ENCODE measurements around the gene HTD2.
A peak's percentile ranks its signal among the peaks of the same experiment; 100 is the strongest.

Gene HTD2

DNA sequence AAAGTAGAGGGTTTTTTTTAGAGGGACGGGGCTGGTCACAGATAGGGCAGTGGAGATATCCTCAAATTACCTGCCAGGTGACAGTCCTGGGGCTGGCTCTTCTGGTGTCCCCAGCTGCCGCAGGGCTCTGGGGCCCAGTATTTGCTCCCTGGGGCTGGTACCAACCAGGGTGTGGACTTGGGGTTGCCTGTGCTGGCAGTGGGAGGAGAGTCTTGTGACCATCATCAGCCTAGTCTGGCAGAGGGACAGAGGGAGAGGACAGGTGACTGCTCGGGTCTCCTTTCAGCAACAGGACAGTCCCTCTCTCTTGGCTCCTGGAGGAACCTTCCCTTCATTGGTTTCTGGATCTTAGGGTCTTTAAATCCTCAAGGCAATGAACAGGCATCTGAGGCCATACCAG, 8.1 kb upstream of the HTD2 start:
- no peak for ATAC-seq (ENCODE audit: low read depth)
- no peak for DNase-seq (ENCODE audit: low spot score)
- Histone ChIP-seq H3K4me3 (ENCODE audit: severe bottlenecking) (no peak overlapping the region), H3K4me1 (ENCODE audit: insufficient read depth, poor library complexity, severe bottlenecking) (no peaks in the 10 kb centered on the region), H3K9me3 (ENCODE audit: severe bottlenecking) (no peaks in the 10 kb centered on the region), H3K27ac (ENCODE audit: poor library complexity, severe bottlenecking) (no peak overlapping the region), H3K27me3 (ENCODE audit: insufficient read depth, poor library complexity, severe bottlenecking) (no peaks in the 10 kb centered on the region), H3K36me3 (ENCODE audit: low read depth) (no peaks in the 10 kb centered on the region)
- TF ChIP-seq, protein P1, sequence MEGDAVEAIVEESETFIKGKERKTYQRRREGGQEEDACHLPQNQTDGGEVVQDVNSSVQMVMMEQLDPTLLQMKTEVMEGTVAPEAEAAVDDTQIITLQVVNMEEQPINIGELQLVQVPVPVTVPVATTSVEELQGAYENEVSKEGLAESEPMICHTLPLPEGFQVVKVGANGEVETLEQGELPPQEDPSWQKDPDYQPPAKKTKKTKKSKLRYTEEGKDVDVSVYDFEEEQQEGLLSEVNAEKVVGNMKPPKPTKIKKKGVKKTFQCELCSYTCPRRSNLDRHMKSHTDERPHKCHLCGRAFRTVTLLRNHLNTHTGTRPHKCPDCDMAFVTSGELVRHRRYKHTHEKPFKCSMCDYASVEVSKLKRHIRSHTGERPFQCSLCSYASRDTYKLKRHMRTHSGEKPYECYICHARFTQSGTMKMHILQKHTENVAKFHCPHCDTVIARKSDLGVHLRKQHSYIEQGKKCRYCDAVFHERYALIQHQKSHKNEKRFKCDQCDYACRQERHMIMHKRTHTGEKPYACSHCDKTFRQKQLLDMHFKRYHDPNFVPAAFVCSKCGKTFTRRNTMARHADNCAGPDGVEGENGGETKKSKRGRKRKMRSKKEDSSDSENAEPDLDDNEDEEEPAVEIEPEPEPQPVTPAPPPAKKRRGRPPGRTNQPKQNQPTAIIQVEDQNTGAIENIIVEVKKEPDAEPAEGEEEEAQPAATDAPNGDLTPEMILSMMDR (IDR thresholded peaks at IDR 0.05; ENCODE audit: poor library complexity, severe bottlenecking): no peak

DNA sequence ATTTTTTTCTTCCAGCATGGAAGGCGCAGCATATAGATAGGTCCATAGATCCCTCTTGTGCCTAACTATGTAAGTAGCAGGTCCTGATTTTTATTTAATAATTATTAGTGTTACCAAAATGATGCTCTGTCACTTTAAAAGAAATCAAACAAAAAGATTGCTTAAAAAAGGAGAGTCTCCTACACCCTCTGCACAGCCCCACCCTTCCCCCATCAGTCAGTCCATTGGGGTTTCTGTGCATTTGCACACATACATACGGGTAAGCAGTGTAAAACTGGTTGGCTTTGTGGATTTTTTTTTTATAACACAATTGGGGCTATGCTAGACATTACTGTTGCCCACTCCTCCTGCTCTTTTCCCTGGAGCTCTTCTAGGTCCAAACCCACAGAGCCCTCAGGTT, 7.2 kb upstream of the HTD2 start:
- TF ChIP-seq, protein P1 (IDR thresholded peaks at IDR 0.05; ENCODE audit: poor library complexity, severe bottlenecking): no peak

DNA sequence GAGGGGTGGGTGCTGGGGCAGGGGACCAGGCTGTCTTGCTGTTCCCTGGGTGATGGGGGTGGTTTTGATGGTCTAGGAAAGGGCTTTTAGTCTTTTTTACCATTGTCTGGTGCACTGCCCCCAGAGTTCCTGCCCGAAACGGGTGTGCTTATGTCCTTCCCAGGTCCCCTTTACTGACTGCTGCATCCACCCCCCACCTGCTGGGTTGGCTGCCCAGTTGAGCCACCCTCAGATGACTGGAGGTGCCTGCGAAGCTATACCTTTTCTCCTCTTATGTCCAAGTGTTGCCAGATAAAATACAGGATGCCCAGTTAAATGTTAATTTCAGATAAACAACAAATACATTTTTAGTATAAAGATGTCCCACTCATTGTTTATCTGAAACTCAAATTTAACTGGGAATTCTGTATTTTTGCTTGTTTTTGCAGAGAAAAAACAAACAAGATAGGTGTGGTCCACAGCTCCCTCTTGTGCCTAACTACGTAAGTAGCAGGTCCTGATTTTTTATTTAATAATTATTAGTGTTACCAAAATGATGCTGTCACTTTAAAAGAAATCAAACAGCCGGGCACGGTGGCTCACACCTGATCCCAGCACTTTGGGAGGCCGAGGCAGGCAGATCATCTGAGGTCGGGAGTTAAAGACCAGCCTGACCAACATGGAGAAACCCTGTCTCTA, 6.3 kb upstream of the HTD2 start:
- TF ChIP-seq, protein P1 (IDR thresholded peaks at IDR 0.05; ENCODE audit: poor library complexity, severe bottlenecking): peak; percentile 80
- Histone ChIP-seq H3K27ac (ENCODE audit: poor library complexity, severe bottlenecking) (no peak overlapping the region), H3K4me1 (ENCODE audit: insufficient read depth, poor library complexity, severe bottlenecking) (no peaks in the 10 kb centered on the region), H3K9me3 (ENCODE audit: severe bottlenecking) (no peaks in the 10 kb centered on the region), H3K27me3 (ENCODE audit: insufficient read depth, poor library complexity, severe bottlenecking) (no peaks in the 10 kb centered on the region), H3K4me3 (ENCODE audit: severe bottlenecking) (no peak overlapping the region), H3K36me3 (ENCODE audit: low read depth) (no peaks in the 10 kb centered on the region)
- DNase-seq (ENCODE audit: low spot score): no peak
- no peak for ATAC-seq (ENCODE audit: low read depth)

More for the DNA sequence above, 7.2 kb upstream of the HTD2 start:
- H3K9me3 ChIP-seq (ENCODE audit: severe bottlenecking): no peaks in the 10 kb centered on the region
- no peaks in the 10 kb centered on the region for H3K27me3 ChIP-seq (ENCODE audit: insufficient read depth, poor library complexity, severe bottlenecking)
- no peaks in the 10 kb centered on the region for H3K36me3 ChIP-seq (ENCODE audit: low read depth)
- no peak overlapping the region for H3K4me3 ChIP-seq (ENCODE audit: severe bottlenecking)
- no peak overlapping the region for H3K27ac ChIP-seq (ENCODE audit: poor library complexity, severe bottlenecking)
- H3K4me1 ChIP-seq (ENCODE audit: insufficient read depth, poor library complexity, severe bottlenecking): no peaks in the 10 kb centered on the region
- ATAC-seq (ENCODE audit: low read depth) (no peak), DNase-seq (ENCODE audit: low spot score) (no peak)

DNA sequence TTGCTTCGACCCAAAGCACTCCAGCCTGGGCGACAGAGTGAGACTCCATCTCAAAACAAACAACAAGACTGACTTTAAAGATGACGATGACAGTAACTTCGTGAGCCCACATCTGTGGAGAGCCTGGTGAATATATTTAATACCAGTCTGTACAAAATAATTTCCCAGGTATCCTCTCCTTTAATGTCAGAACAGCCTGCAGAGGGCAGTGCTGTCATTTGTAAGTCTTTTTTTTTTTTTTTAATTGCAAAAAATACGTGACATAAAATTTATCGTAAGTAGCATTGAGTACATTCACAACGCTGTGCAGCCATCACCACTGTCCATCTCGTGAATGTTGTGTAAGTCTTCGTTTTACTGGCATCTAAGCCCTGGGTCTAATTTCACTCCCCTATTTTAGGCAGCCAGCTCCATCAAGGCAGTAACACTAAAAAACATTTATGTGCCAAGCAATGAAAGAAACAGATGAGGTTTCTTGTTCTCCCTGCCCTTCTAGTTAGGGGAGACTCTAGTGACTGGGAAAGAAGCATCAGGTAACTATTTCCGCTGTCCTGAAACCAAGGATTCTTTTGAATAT, 1.4 kb downstream of the HTD2 start:
- TF ChIP-seq, protein P1 (IDR thresholded peaks at IDR 0.05; ENCODE audit: poor library complexity, severe bottlenecking): peak; percentile 74
- Histone ChIP-seq H3K36me3 (ENCODE audit: low read depth) (peaks cover 47% of the 10 kb centered on the region), H3K27me3 (ENCODE audit: insufficient read depth, poor library complexity, severe bottlenecking) (no peaks in the 10 kb centered on the region), H3K4me3 (ENCODE audit: severe bottlenecking) (peak overlapping the region; percentile 77), H3K27ac (ENCODE audit: poor library complexity, severe bottlenecking) (peak overlapping the region; percentile 74), H3K9me3 (ENCODE audit: severe bottlenecking) (no peaks in the 10 kb centered on the region), H3K4me1 (ENCODE audit: insufficient read depth, poor library complexity, severe bottlenecking) (peaks cover 3% of the 10 kb centered on the region)
- no peak for DNase-seq (ENCODE audit: low spot score)
- ATAC-seq (ENCODE audit: low read depth): no peak

DNA sequence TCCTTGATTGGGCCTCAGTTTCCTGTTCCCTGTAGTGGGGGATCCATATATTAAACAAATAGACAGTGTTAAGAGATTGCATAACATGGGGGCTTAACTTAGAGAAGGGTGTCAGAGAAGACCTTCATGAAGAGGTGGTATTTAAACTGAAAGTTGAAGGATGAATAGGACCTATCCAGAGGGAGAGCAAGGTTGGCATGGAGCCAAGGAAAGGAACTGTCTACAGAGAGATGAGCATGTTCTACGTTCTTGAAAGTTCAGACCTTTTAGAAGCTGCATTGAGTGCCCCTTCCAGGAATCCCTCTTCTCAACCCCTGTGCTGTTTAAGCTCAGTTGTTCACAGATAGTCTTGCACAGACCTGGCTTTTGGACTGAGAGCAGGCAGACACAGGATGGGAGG, 2.4 kb downstream of the HTD2 start:
- no peak overlapping the region for H3K27ac ChIP-seq (ENCODE audit: poor library complexity, severe bottlenecking)
- H3K4me3 ChIP-seq (ENCODE audit: severe bottlenecking): no peak overlapping the region
- TF ChIP-seq, protein P1 (IDR thresholded peaks at IDR 0.05; ENCODE audit: poor library complexity, severe bottlenecking): no peak
- H3K4me1 ChIP-seq (ENCODE audit: insufficient read depth, poor library complexity, severe bottlenecking): peaks cover 3% of the 10 kb centered on the region
- no peaks in the 10 kb centered on the region for H3K27me3 ChIP-seq (ENCODE audit: insufficient read depth, poor library complexity, severe bottlenecking)
- ATAC-seq (ENCODE audit: low read depth) (no peak), DNase-seq (ENCODE audit: low spot score) (no peak)
- no peaks in the 10 kb centered on the region for H3K9me3 ChIP-seq (ENCODE audit: severe bottlenecking)
- H3K36me3 ChIP-seq (ENCODE audit: low read depth): peaks cover 56% of the 10 kb centered on the region
